ENCODE results near the gene LRMDA.

Gene LRMDA

GRCh38 chr10:76347832-76348231, 916.4 kb downstream of the LRMDA start:
- DNase-seq (ENCODE audit: low read depth in 2 of 2, low spot score in 1 of 2), result no peak

- DNase-seq (ENCODE audit: low read depth in 2 of 2, low spot score in 1 of 2), result no peak
Observed at GRCh38 chr10:76350583-76350982, 919.2 kb downstream of the LRMDA start.

GRCh38 chr10:76352300-76352699, 920.9 kb downstream of the LRMDA start:
- DNase-seq (ENCODE audit: low read depth in 2 of 2, low spot score in 1 of 2), result no peak

- DNase-seq (ENCODE audit: low read depth in 2 of 2, low spot score in 1 of 2), result no peak
Observed at GRCh38 chr10:76353237-76353851, 921.9 kb downstream of the LRMDA start.

- DNase-seq (ENCODE audit: low read depth in 2 of 2, low spot score in 1 of 2), result no peak
Observed at GRCh38 chr10:76354212-76354738, 922.9 kb downstream of the LRMDA start.

- no peak for DNase-seq (ENCODE audit: low read depth in 2 of 2, low spot score in 1 of 2)
Observed at GRCh38 chr10:76354921-76355320, 923.5 kb downstream of the LRMDA start.

GRCh38 chr10:76356557-76356956, 925.1 kb downstream of the LRMDA start:
- no peak for DNase-seq (ENCODE audit: low read depth in 2 of 2, low spot score in 1 of 2)

- no peak for DNase-seq (ENCODE audit: low read depth in 2 of 2, low spot score in 1 of 2)
Observed at GRCh38 chr10:76357726-76358415, 926.4 kb downstream of the LRMDA start.

- DNase-seq (ENCODE audit: low read depth in 2 of 2, low spot score in 1 of 2), result no peak
Observed at GRCh38 chr10:76358743-76359395, 927.4 kb downstream of the LRMDA start.

GRCh38 chr10:76375761-76376160, 944.3 kb downstream of the LRMDA start:
- DNase-seq (ENCODE audit: low read depth in 2 of 2, low spot score in 1 of 2), result no peak

- DNase-seq (ENCODE audit: low read depth in 2 of 2, low spot score in 1 of 2), result no peak
Observed at GRCh38 chr10:76382381-76382851, 951.0 kb downstream of the LRMDA start.

GRCh38 chr10:76388321-76389023, 957.0 kb downstream of the LRMDA start:
- no peak for DNase-seq (ENCODE audit: low read depth in 2 of 2, low spot score in 1 of 2)

- DNase-seq (ENCODE audit: low read depth in 2 of 2, low spot score in 1 of 2), result no peak
Observed at GRCh38 chr10:76393875-76394706, 962.7 kb downstream of the LRMDA start.

GRCh38 chr10:76394707-76395042, 963.3 kb downstream of the LRMDA start:
- no peak for DNase-seq (ENCODE audit: low read depth in 2 of 2, low spot score in 1 of 2)

GRCh38 chr10:76395251-76395650, 963.8 kb downstream of the LRMDA start:
- DNase-seq (ENCODE audit: low read depth in 2 of 2, low spot score in 1 of 2), result no peak

- no peak for DNase-seq (ENCODE audit: low read depth in 2 of 2, low spot score in 1 of 2)
Observed at GRCh38 chr10:76396134-76396533, 964.7 kb downstream of the LRMDA start.

GRCh38 chr10:76397181-76398042, 966.0 kb downstream of the LRMDA start:
- DNase-seq (ENCODE audit: low read depth in 2 of 2, low spot score in 1 of 2), result no peak

GRCh38 chr10:76398043-76398710, 966.8 kb downstream of the LRMDA start:
- no peak for DNase-seq (ENCODE audit: low read depth in 2 of 2, low spot score in 1 of 2)

GRCh38 chr10:76399226-76399625, 967.8 kb downstream of the LRMDA start:
- DNase-seq (ENCODE audit: low read depth in 2 of 2, low spot score in 1 of 2), result no peak

All from stimulated activated CD8-positive, alpha-beta memory T cell treated with anti-CD3 and anti-CD28 coated beads, Interleukin-4, amount 100 ng/mL, for 4 hours (primary cell).